GM23338 (cell line): ENCODE measurements around the gene OXER1. TPM values are rescaled to one million over a fixed set of nuclear protein-coding genes. Genes with fewer than 3 reads are reported as not detected.

Experiments used
- ATAC-seq: fragments of 200-7000 bp; cut with Tn5 transposase; 3 replicates; pipeline ENCODE4 v1.9.1; 2020
- DNase-seq: peaks from one replicate; pipeline ENCODE4 v3.0.0-alpha.2; 2015; ENCODE audit warnings: low spot score
- H2AFZ ChIP-seq: fragments of 200-600 bp; sonication (generic); 2 replicates; pipeline ENCODE4 v1.8.0; 2016; ENCODE audit warnings: antibody characterized with exemption, mild to moderate bottlenecking, moderate library complexity
- H3F3A ChIP-seq: fragments of 200-600 bp; sonication (generic); replicated peaks from 2 replicates; pipeline ENCODE4 v1.8.0; 2017; ENCODE audit warnings: antibody characterized with exemption, mixed run types, low read depth
- H3K27ac ChIP-seq: fragments of 200-600 bp; sonication (generic); 2 replicates; pipeline ENCODE4 v1.6.1; 2016; ENCODE audit warnings: low read depth
- H3K27me3 ChIP-seq: fragments of 200-600 bp; sonication (generic); 2 replicates; pipeline ENCODE4 v1.8.0; 2016; ENCODE audit warnings: mild to moderate bottlenecking, mixed run types, moderate library complexity; ENCODE audit not compliant: insufficient read depth
- H3K36me3 ChIP-seq: fragments of 200-600 bp; sonication (generic); 2 replicates; pipeline ENCODE4 v1.8.0; 2016; ENCODE audit warnings: mild to moderate bottlenecking; ENCODE audit not compliant: insufficient read depth
- H3K4me1 ChIP-seq: fragments of 200-600 bp; sonication (generic); 2 replicates; pipeline ENCODE4 v1.8.0; 2016; ENCODE audit warnings: mild to moderate bottlenecking, moderate library complexity; ENCODE audit not compliant: insufficient read depth
- H3K4me2 ChIP-seq: fragments of 200-600 bp; sonication (generic); 2 replicates; pipeline ENCODE4 v1.7.1; 2017; ENCODE audit warnings: mixed run types
- H3K4me3 ChIP-seq: fragments of 200-600 bp; sonication (generic); 2 replicates; pipeline ENCODE4 v1.6.1; 2016; ENCODE audit warnings: mixed run types
- H3K79me2 ChIP-seq: fragments of 200-600 bp; sonication (generic); replicated peaks from 2 replicates; pipeline ENCODE4 v1.8.0; 2017; ENCODE audit warnings: mild to moderate bottlenecking; ENCODE audit not compliant: insufficient read depth
- H3K9me2 ChIP-seq: fragments of 200-600 bp; sonication (generic); 2 replicates; pipeline ENCODE4 v1.8.0; 2017; ENCODE audit not compliant: insufficient read depth
- H4K20me1 ChIP-seq: fragments of 200-600 bp; sonication (generic); replicated peaks from 2 replicates; pipeline ENCODE4 v1.8.0; 2017; ENCODE audit warnings: mild to moderate bottlenecking; ENCODE audit not compliant: insufficient read depth
- H3K27ac Mint-ChIP-seq: 2 replicates; pipeline ENCODE4 v1.8.0; 2020; ENCODE audit warnings: inconsistent platforms, mild to moderate bottlenecking, moderate library complexity, mixed read lengths
- H3K27me3 Mint-ChIP-seq: 3 replicates; pipeline ENCODE4 v1.8.0; 2022; ENCODE audit warnings: low read depth, mild to moderate bottlenecking, moderate library complexity, mixed read lengths, inconsistent platforms; ENCODE audit not compliant: insufficient read depth, poor library complexity
- H3K36me3 Mint-ChIP-seq: 3 replicates; pipeline ENCODE4 v1.8.0; 2021; ENCODE audit warnings: low read depth, mild to moderate bottlenecking, inconsistent platforms, moderate library complexity, mixed read lengths
- H3K4me1 Mint-ChIP-seq: 3 replicates; pipeline ENCODE4 v1.8.0; 2020; ENCODE audit warnings: mild to moderate bottlenecking, inconsistent platforms, mixed read lengths
- H3K4me3 Mint-ChIP-seq: 3 replicates; pipeline ENCODE4 v1.8.0; 2021; ENCODE audit warnings: moderate library complexity, mild to moderate bottlenecking, inconsistent platforms, mixed read lengths
- H3K9me3 Mint-ChIP-seq: 3 replicates; pipeline ENCODE4 v1.8.0; 2020; ENCODE audit warnings: moderate library complexity, mild to moderate bottlenecking, inconsistent platforms, mixed read lengths
- CREB1 ChIP-seq: fragments of 250-450 bp; sonication (Bioruptor Pico); IDR thresholded peaks from 2 replicates; pipeline ENCODE4 v1.5.0; 2020; ENCODE audit warnings: low read depth, mild to moderate bottlenecking, moderate library complexity
- CTCF ChIP-seq, 2 experiments: fragments of 200-600 bp in 1 of 2; sonication (generic) in 1 of 2; conservative IDR thresholded peaks; 2 replicates each; pipeline versions ENCODE4 v1.5.1 to v1.6.1; 2016 to 2017; ENCODE audit warnings: antibody characterized with exemption in 2 of 2, low read depth in 2 of 2, mild to moderate bottlenecking in 2 of 2, moderate library complexity in 1 of 2
- EZH2 ChIP-seq: fragments of 200-600 bp; sonication (generic); IDR thresholded peaks from one replicate; pipeline ENCODE4 v1.8.0; 2017; ENCODE audit warnings: antibody characterized with exemption, mild to moderate bottlenecking, low read depth; ENCODE audit not compliant: unreplicated experiment
- EZH2phosphoT487 ChIP-seq: fragments of 200-600 bp; sonication (generic); IDR thresholded peaks from one replicate; pipeline ENCODE4 v1.8.1; 2018; ENCODE audit warnings: antibody characterized with exemption; ENCODE audit not compliant: unreplicated experiment
- JUNB ChIP-seq: IDR thresholded peaks from one replicate; pipeline ENCODE4 v1.6.1; 2016; ENCODE audit warnings: antibody characterized with exemption; ENCODE audit not compliant: unreplicated experiment
- NANOG ChIP-seq: IDR thresholded peaks from 2 replicates; pipeline ENCODE4 v1.6.1; 2016; ENCODE audit warnings: antibody characterized with exemption, borderline replicate concordance
- POLR2AphosphoS5 ChIP-seq: IDR thresholded peaks from 2 replicates; pipeline ENCODE4 v1.6.1; 2016; ENCODE audit warnings: antibody characterized with exemption, low read depth
- REST ChIP-seq: IDR thresholded peaks from one replicate; pipeline ENCODE4 v1.6.1; 2018; ENCODE audit warnings: antibody characterized with exemption; ENCODE audit not compliant: unreplicated experiment
- STAT1 ChIP-seq: IDR thresholded peaks from one replicate; pipeline ENCODE4 v1.6.1; 2016; ENCODE audit warnings: antibody characterized with exemption; ENCODE audit not compliant: unreplicated experiment
- ZNF114 ChIP-seq: fragments of 250-450 bp; sonication (Bioruptor Pico); IDR thresholded peaks from 2 replicates; pipeline ENCODE4 v1.5.0; 2020; ENCODE audit warnings: mild to moderate bottlenecking, moderate library complexity
- ZNF331 ChIP-seq: fragments of 250-450 bp; sonication (Bioruptor Pico); IDR thresholded peaks from 2 replicates; pipeline ENCODE4 v1.5.0; 2020; ENCODE audit warnings: low read depth, mild to moderate bottlenecking, moderate library complexity
- ZNF462 ChIP-seq: fragments of 250-450 bp; sonication (Bioruptor Pico); IDR thresholded peaks from 2 replicates; pipeline ENCODE4 v1.5.0; 2020; ENCODE audit warnings: mild to moderate bottlenecking, moderate library complexity
- polyA plus RNA-seq: library from polyadenylated mRNA; unstranded; fragments of >200 nt; fragmentation: Nextera tagmentation; extraction: Ambion mirVana; gene quantifications from 2 replicates; pipeline ENCODE4 v1.2.1, GENCODE V29; 2016
- total RNA-seq: library from RNA; depleted of rRNA; stranded (reverse); fragments of >200 nt; shearing (Covaris generic); gene quantifications from 2 replicates; pipeline ENCODE4 v1.2.3, GENCODE V29; 2014
- TF ChIP-seq, protein P1 (sequence below): IDR thresholded peaks from 2 replicates; pipeline ENCODE4 v1.6.1; 2016; ENCODE audit warnings: antibody characterized with exemption

The OXER1 gene
- total and polyA plus RNA-seq, 2 experiments from 2014 or later, result 0.69 to 1.5 TPM

DNA sequence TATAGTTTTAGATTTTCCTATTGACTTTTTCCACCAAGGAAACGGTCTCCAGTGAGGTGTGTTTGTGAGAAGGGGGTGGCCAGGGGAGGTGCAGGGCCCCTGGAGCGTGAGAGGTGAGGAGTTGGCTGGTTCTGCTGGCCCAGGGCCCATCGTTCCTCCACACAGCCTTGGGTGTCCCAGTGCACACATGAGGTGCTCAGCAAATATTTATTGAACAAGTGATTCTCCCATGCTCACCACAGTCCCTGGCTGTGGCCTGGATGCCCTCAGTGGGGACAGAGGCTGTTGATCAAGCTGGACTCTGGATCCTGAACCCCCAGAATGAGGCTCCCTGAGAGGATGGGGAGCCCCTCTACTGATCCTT, 23.5 kb upstream of the OXER1 start:
- ATAC-seq (no peak), DNase-seq (no peak)
- Mint-ChIP-seq H3K27ac (no peak overlapping the region), H3K36me3 (peaks cover 7% of the 10 kb centered on the region), H3K4me1 (peaks cover 14% of the 10 kb centered on the region), H3K4me3 (no peak overlapping the region), H3K9me3 (peaks cover 4% of the 10 kb centered on the region), H3K27me3 (peaks cover 22% of the 10 kb centered on the region)
- H3F3A ChIP-seq, result 0 out of 2 replicates have a peak, but pooled peaks cover 4% of the 10 kb centered on the region
- no peaks in the 10 kb centered on the region for H3K36me3 ChIP-seq
- H3K4me3 ChIP-seq, result no peak overlapping the region
- H3K4me1 ChIP-seq, result peaks cover 4% of the 10 kb centered on the region; the same call in 1 of the 2 replicates
- TF ChIP-seq EZH2, result no peak
- TF ChIP-seq REST, result no peak
- no peak for TF ChIP-seq JUNB
- TF ChIP-seq NANOG, result no peak
- TF ChIP-seq STAT1, result no peak
- TF ChIP-seq CREB1 (CRISPR knock-in tag), result no peak
- TF ChIP-seq CTCF (conservative IDR thresholded peaks at IDR 0.05; ENCODE audit: low read depth in 2 of 2), result no peak
- no peak for TF ChIP-seq ZNF331 (CRISPR knock-in tag)
- no peak for TF ChIP-seq EZH2phosphoT487
- no peak for TF ChIP-seq POLR2AphosphoS5
- TF ChIP-seq, protein P1, sequence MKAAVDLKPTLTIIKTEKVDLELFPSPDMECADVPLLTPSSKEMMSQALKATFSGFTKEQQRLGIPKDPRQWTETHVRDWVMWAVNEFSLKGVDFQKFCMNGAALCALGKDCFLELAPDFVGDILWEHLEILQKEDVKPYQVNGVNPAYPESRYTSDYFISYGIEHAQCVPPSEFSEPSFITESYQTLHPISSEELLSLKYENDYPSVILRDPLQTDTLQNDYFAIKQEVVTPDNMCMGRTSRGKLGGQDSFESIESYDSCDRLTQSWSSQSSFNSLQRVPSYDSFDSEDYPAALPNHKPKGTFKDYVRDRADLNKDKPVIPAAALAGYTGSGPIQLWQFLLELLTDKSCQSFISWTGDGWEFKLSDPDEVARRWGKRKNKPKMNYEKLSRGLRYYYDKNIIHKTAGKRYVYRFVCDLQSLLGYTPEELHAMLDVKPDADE, result no peak
- TF ChIP-seq ZNF462, result no peak
- TF ChIP-seq ZNF114 (CRISPR knock-in tag), result no peak
- peaks cover 17% of the 10 kb centered on the region for H3K27me3 ChIP-seq
- no peak overlapping the region for H3K4me2 ChIP-seq
- H2AFZ ChIP-seq, result no peak overlapping the region
- no peaks in the 10 kb centered on the region for H4K20me1 ChIP-seq
- H3K9me2 ChIP-seq, result 0 out of 2 replicates have a peak, but pooled peaks cover 3% of the 10 kb centered on the region
- no peak overlapping the region for H3K27ac ChIP-seq
- H3K79me2 ChIP-seq, result no peaks in the 10 kb centered on the region
